ENCODE measurements around the gene GPC6.

GPC6 gene

GRCh38 chr13:93853912-93854311 is 627.3 kb downstream of the GPC6 start:
- DNase-seq (ENCODE audit: low read depth), result no peak

- DNase-seq (ENCODE audit: low read depth), result no peak
These were observed 630.5 kb downstream of the GPC6 start for GRCh38 chr13:93857126-93857525.

- DNase-seq (ENCODE audit: low read depth), result no peak
These were observed 633.1 kb downstream of the GPC6 start for GRCh38 chr13:93859716-93860115.

- DNase-seq (ENCODE audit: low read depth), result no peak
These were observed 635.2 kb downstream of the GPC6 start for GRCh38 chr13:93861818-93862217.

- DNase-seq (ENCODE audit: low read depth), result no peak
These were observed 635.7 kb downstream of the GPC6 start for GRCh38 chr13:93862259-93862658.

- no peak for DNase-seq (ENCODE audit: low read depth)
These were observed 638.6 kb downstream of the GPC6 start for GRCh38 chr13:93865235-93865634.

- DNase-seq (ENCODE audit: low read depth), result no peak
These were observed 640.9 kb downstream of the GPC6 start for GRCh38 chr13:93867481-93867880.

- DNase-seq (ENCODE audit: low read depth), result no peak
These were observed 645.8 kb downstream of the GPC6 start for GRCh38 chr13:93872376-93872775.

- DNase-seq (ENCODE audit: low read depth), result no peak
These were observed 646.3 kb downstream of the GPC6 start for GRCh38 chr13:93872786-93873347.

- no peak for DNase-seq (ENCODE audit: low read depth)
These were observed 648.9 kb downstream of the GPC6 start for GRCh38 chr13:93875547-93875946.

GRCh38 chr13:93876236-93876635 is 649.6 kb downstream of the GPC6 start:
- DNase-seq (ENCODE audit: low read depth), result no peak

- no peak for DNase-seq (ENCODE audit: low read depth)
These were observed 652.1 kb downstream of the GPC6 start for GRCh38 chr13:93878675-93879074.

- no peak for DNase-seq (ENCODE audit: low read depth)
These were observed 654.8 kb downstream of the GPC6 start for GRCh38 chr13:93881411-93881810.

GRCh38 chr13:93882086-93882651 is 655.6 kb downstream of the GPC6 start:
- no peak for DNase-seq (ENCODE audit: low read depth)

- no peak for DNase-seq (ENCODE audit: low read depth)
These were observed 662.9 kb downstream of the GPC6 start for GRCh38 chr13:93889430-93889951.

- DNase-seq (ENCODE audit: low read depth), result no peak
These were observed 673.4 kb downstream of the GPC6 start for GRCh38 chr13:93899981-93900380.

- no peak for DNase-seq (ENCODE audit: low read depth)
These were observed 674.1 kb downstream of the GPC6 start for GRCh38 chr13:93900731-93901130.

GRCh38 chr13:93903909-93904308 is 677.3 kb downstream of the GPC6 start:
- DNase-seq (ENCODE audit: low read depth), result no peak

- DNase-seq (ENCODE audit: low read depth), result no peak
These were observed 688.7 kb downstream of the GPC6 start for GRCh38 chr13:93915269-93915809.

- no peak for DNase-seq (ENCODE audit: low read depth)
These were observed 695.7 kb downstream of the GPC6 start for GRCh38 chr13:93922063-93922855.

GRCh38 chr13:93925990-93926389 is 699.4 kb downstream of the GPC6 start:
- no peak for DNase-seq (ENCODE audit: low read depth)

GRCh38 chr13:93926425-93926824 is 699.8 kb downstream of the GPC6 start:
- no peak for DNase-seq (ENCODE audit: low read depth)

GRCh38 chr13:93927431-93927830 is 700.8 kb downstream of the GPC6 start:
- no peak for DNase-seq (ENCODE audit: low read depth)
